Mesothelial cell of epicardium (in vitro differentiated cells): Measurements from ENCODE around the gene PPP2R2C. TPM values are rescaled to one million over a fixed set of nuclear protein-coding genes. Genes with fewer than 3 reads are reported as not detected.

Source experiments
- DNase-seq, 2 experiments: peaks; one replicate each; pipeline ENCODE4 v3.0.0; 2021; ENCODE audit warnings: low spot score in 2 of 2; ENCODE audit not compliant: unreplicated experiment in 2 of 2
- H3K27ac Mint-ChIP-seq: 2 replicates; pipeline ENCODE4 v1.8.0; 2021; ENCODE audit warnings: mixed read lengths
- H3K27me3 Mint-ChIP-seq: 2 replicates; pipeline ENCODE4 v1.8.0; 2021; ENCODE audit warnings: low read depth, mixed read lengths
- H3K36me3 Mint-ChIP-seq: 2 replicates; pipeline ENCODE4 v1.8.0; 2021; ENCODE audit warnings: mixed read lengths
- H3K4me1 Mint-ChIP-seq: 2 replicates; pipeline ENCODE4 v1.8.0; 2021; ENCODE audit warnings: mixed read lengths
- H3K4me3 Mint-ChIP-seq: 2 replicates; pipeline ENCODE4 v1.8.0; 2021; ENCODE audit warnings: mild to moderate bottlenecking, moderate library complexity, mixed read lengths
- H3K9me3 Mint-ChIP-seq: 2 replicates; pipeline ENCODE4 v1.8.0; 2021; ENCODE audit warnings: mixed read lengths
- total RNA-seq: library from RNA; stranded (reverse); gene quantifications from 3 replicates; pipeline ENCODE4 v1.2.1, GENCODE V29; 2021
- TF ChIP-seq, protein P1 (sequence below): fragments of 200-600 bp; sonication (generic); IDR thresholded peaks from one replicate; pipeline ENCODE4 v1.5.0; 2021; ENCODE audit warnings: antibody characterized with exemption; ENCODE audit not compliant: unreplicated experiment

The PPP2R2C gene
- total RNA-seq, 1 donor from 2014 or later = 5.2 TPM

DNA sequence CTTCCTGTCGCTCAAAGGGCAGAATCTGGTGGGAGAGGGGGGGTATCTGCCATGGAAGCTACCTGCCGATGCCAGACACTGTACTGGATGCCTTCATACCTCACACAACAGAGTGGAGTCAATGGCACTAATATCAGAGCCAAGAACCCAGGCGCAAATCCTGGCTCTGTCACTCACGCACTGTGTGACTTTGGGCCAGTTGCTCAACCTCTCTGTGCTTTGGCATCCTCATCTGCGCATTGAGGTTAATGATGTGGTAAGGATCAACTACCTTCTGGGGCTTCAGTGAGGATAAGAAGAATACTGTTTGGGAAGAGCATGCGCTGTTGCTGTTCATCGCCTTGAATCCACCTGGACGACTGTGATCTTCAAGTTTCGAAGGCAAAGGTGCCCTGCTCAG is 70.6 kb downstream of the PPP2R2C start:
- H3K27ac Mint-ChIP-seq = no peak overlapping the region
- TF ChIP-seq, protein P1, sequence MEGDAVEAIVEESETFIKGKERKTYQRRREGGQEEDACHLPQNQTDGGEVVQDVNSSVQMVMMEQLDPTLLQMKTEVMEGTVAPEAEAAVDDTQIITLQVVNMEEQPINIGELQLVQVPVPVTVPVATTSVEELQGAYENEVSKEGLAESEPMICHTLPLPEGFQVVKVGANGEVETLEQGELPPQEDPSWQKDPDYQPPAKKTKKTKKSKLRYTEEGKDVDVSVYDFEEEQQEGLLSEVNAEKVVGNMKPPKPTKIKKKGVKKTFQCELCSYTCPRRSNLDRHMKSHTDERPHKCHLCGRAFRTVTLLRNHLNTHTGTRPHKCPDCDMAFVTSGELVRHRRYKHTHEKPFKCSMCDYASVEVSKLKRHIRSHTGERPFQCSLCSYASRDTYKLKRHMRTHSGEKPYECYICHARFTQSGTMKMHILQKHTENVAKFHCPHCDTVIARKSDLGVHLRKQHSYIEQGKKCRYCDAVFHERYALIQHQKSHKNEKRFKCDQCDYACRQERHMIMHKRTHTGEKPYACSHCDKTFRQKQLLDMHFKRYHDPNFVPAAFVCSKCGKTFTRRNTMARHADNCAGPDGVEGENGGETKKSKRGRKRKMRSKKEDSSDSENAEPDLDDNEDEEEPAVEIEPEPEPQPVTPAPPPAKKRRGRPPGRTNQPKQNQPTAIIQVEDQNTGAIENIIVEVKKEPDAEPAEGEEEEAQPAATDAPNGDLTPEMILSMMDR = no peak
- no peak overlapping the region for H3K4me3 Mint-ChIP-seq
- DNase-seq = no peak
- no peaks in the 10 kb centered on the region for H3K9me3 Mint-ChIP-seq
- H3K27me3 Mint-ChIP-seq = peaks cover 85% of the 10 kb centered on the region
- H3K4me1 Mint-ChIP-seq = peaks cover 16% of the 10 kb centered on the region
- no peaks in the 10 kb centered on the region for H3K36me3 Mint-ChIP-seq

DNA sequence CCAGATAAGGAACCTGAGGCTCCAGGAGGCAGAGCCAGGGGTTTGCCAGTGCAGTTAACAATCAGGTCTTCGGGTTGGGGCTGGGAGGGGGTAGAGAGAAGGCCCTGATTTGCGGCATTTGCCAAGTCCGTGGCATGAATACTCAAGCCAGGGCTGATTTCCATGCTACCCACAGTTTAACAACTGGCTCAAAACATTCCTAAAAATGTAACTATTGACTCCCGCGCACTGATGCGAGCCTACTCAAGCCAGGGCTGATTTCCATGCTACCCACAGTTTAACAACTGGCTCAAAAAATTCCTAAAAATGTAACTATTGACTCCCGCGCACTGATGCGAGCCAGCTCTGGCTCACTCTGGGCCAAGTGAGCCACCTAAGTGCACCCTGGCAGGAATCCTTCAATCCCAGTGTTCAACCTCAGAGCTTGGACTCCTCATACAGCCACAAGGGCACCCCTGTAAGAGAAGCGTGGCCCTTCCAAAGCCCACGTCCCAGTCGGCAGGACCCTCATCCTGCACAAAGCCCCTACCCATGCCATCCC is 75.6 kb downstream of the PPP2R2C start:
- DNase-seq = no peak
- TF ChIP-seq, protein P1 = no peak
- Mint-ChIP-seq H3K4me3 (no peak overlapping the region), H3K27ac (no peak overlapping the region), H3K36me3 (no peaks in the 10 kb centered on the region), H3K9me3 (no peaks in the 10 kb centered on the region), H3K27me3 (peaks cover 43% of the 10 kb centered on the region), H3K4me1 (no peaks in the 10 kb centered on the region)

DNA sequence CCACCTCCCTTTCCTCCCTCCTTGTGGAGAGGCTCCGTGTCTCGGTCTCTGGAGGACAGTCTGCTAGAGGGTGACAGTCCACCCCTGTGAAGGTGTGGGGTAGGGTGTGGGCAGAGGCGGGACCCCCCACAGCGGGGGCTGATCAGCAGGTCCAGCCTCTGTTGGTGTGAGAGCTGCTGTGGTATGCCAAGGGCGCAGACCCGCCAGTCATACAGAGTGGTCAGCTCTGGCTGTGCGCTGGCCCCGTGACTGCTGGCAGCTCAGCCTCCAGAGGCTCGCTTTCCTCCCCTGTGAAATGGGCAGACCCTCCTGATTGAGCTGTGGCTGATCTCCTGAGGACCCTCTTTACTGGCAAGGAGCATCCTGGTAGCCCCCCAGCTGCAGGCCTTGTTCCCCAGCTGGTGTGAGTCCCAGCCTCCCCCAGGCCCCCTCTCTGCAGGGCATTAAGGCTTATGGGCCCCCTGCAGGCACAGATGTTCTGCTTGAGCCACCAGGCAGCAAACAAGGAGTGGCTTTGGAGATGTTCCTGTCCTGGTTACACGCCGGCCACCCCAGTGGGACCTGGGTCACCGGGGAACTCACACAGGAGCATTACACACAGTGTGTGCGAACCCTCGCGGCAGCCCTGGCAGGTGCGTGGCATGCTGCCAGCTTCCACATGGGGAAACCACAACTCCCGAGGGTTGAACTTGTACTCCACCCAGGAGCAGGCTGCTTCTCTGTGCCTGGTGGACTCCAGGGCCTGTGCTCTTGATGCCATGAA is 76.8 kb downstream of the PPP2R2C start:
- no peak for DNase-seq
- TF ChIP-seq, protein P1 = no peak
- H3K4me3 Mint-ChIP-seq = no peak overlapping the region
- H3K36me3 Mint-ChIP-seq = no peaks in the 10 kb centered on the region
- H3K27me3 Mint-ChIP-seq = peaks cover 32% of the 10 kb centered on the region
- H3K9me3 Mint-ChIP-seq = no peaks in the 10 kb centered on the region
- no peak overlapping the region for H3K27ac Mint-ChIP-seq
- no peaks in the 10 kb centered on the region for H3K4me1 Mint-ChIP-seq

DNA sequence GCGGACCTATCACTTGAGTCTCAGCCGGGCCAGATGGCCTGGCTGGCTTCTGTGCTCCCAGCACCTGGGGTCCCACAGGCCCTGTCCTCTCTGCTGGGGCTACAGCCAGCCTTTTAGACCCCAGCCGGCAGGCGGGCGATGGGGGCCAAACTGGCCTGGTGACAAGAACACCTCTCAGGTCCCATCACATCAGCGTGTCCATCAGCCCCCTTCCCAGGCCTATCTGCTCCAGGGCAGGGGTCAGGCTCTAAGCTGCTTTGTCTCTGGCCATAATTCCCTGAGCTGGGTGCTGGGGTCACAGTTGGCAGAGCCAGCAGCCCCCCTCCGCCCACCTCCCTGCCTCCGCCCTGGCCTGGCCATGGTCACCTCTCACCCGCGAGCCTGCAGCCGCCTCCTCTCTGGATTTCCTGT is 77.7 kb downstream of the PPP2R2C start:
- Mint-ChIP-seq H3K27ac (no peak overlapping the region), H3K4me3 (no peak overlapping the region), H3K4me1 (no peaks in the 10 kb centered on the region), H3K27me3 (peaks cover 22% of the 10 kb centered on the region), H3K36me3 (no peaks in the 10 kb centered on the region), H3K9me3 (no peaks in the 10 kb centered on the region)
- no peak for DNase-seq
- TF ChIP-seq, protein P1 = no peak

DNA sequence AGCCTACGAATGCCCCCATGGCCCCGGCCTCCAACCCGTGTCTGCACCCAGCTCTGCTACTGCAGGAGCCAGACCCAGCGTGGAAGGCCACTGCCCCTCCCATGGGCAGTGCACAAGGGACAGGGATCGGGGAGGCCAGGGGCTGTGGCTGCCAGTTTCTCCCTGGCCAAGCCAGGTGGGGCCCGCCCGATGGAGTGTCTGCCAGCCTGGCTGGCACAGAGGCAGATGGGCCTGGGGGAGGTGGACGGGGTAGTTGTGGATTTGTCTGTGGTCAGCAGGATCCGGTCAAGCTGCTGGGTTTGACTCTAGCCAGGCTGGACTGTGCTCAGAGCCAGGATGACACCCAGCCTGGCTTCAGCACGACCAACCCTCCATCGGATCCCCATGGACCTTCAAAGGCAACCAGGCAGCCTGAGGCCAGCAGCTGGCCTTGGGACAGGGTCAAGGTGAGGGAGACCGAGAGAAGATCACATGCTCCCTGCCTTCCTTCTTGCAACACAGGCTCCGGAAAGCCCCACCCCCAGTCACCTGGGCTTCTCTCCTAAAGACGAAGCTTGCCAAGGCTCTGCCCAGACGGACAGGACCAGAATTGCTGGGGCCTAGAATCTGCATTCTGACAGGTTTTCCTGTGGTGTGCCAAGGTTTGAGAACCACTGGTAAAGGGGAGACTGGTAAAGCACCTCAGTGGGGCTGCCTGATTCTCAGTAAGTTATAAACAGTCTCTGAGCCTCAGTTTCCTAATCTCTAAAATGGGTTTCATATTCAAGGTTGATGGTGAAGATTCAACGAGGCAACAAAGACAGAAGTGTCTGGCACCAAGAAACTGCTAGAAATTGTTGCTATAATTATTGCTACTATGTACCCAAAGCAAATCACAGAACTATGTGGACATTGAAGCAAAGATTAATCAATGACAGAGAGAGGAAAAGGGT is 78.6 kb downstream of the PPP2R2C start:
- Mint-ChIP-seq H3K4me3 (no peak overlapping the region), H3K36me3 (no peaks in the 10 kb centered on the region), H3K27me3 (peaks cover 18% of the 10 kb centered on the region), H3K27ac (no peak overlapping the region), H3K9me3 (no peaks in the 10 kb centered on the region), H3K4me1 (no peaks in the 10 kb centered on the region)
- TF ChIP-seq, protein P1 = no peak
- no peak for DNase-seq
